Measurements from ENCODE around the gene DDIT3.

The DDIT3 gene

DNA sequence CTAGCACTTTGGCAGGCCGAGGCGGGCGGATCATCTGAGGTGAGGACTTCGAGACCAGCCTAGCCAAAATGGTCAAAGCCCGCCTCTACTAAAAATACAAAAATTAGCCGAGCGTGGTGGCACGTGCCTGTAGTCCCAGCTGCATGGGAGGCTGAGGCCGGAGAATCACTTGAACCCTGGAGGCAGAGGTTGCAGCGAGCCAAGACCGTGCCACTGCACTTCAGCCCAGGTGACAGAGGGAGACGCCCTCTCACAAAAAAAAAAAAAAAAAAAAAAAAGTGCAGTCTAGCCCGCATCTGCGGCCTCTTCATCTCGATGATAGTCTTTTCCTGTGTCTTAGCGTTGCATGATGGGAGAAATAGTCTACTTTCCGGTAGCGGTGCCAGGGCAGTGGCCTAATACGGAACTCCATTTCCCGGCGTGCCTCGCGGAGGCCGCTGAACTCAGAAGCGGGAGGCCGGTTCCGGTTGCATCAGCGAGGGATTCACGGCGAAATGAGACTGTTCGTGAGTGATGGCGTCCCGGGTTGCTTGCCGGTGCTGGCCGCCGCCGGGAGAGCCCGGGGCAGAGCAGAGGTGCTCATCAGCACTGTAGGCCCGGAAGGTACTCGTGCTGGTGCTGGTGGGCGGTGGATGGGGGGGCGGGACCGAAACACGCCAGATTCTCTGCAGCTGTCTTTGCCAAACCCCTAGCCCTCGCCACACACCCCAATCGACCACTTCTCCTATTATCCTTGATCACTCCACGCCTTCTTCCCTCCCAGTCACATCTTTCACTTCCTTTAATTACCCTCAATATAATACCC lies 32.5 kb downstream of the DDIT3 start, which contains the start of gene MARS1:
Gene MARS1 (plus strand): TSS at position 472 of the 805 bp plus-strand sequence. CDS start 23 bp downstream, at position 495.
- in situ Hi-C loops (cut with HindIII; ENCODE audit: low sequenced_read_pairs): no loop called here

- in situ Hi-C loops (cut with HindIII; ENCODE audit: low sequenced_read_pairs): no loop called here
These were observed 33.2 kb downstream of the DDIT3 start for GRCh38 chr12:57487055-57487596.

- in situ Hi-C loops (cut with HindIII; ENCODE audit: low sequenced_read_pairs): no loop called here
These were observed 34.6 kb downstream of the DDIT3 start for GRCh38 chr12:57485695-57486094.

- in situ Hi-C loops (cut with HindIII; ENCODE audit: low sequenced_read_pairs): no loop called here
These were observed 36.8 kb downstream of the DDIT3 start for GRCh38 chr12:57483466-57483865.

- in situ Hi-C loops (cut with HindIII; ENCODE audit: low sequenced_read_pairs): no loop called here
These were observed 38.6 kb downstream of the DDIT3 start for GRCh38 chr12:57481671-57482070.

GRCh38 chr12:57479376-57480115 lies 40.8 kb downstream of the DDIT3 start, which contains the start of gene ARHGAP9:
TSS of gene ARHGAP9 (minus strand) at chr12:57479866. CDS start at chr12:57479406, 460 bp downstream.
- in situ Hi-C loops (cut with HindIII; ENCODE audit: low sequenced_read_pairs): no loop called here

DNA sequence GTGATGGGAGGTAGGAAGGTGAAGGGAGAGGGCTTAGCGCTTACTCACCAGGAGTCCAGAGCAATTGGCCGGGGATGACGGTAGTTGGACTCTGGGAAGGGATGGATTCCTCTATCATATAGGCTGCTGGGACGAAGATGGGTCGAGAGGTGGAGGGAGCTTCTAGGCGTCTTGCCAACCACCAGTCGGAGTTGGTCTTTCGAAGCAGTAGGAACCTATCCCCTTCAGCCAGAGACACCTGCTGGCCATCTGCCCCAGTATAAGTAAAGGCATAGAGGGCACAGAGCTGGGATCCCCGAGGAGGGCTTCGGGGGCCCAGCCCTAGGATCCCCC lies 41.3 kb downstream of the DDIT3 start:
- in situ Hi-C loops (cut with HindIII; ENCODE audit: low sequenced_read_pairs): no loop called here

GRCh38 chr12:57477710-57478681 lies 42.3 kb downstream of the DDIT3 start:
- in situ Hi-C loops (cut with HindIII; ENCODE audit: low sequenced_read_pairs): no loop called here

- in situ Hi-C loops (cut with HindIII; ENCODE audit: low sequenced_read_pairs): no loop called here
These were observed 43.2 kb downstream of the DDIT3 start for GRCh38 chr12:57476993-57477709.

DNA sequence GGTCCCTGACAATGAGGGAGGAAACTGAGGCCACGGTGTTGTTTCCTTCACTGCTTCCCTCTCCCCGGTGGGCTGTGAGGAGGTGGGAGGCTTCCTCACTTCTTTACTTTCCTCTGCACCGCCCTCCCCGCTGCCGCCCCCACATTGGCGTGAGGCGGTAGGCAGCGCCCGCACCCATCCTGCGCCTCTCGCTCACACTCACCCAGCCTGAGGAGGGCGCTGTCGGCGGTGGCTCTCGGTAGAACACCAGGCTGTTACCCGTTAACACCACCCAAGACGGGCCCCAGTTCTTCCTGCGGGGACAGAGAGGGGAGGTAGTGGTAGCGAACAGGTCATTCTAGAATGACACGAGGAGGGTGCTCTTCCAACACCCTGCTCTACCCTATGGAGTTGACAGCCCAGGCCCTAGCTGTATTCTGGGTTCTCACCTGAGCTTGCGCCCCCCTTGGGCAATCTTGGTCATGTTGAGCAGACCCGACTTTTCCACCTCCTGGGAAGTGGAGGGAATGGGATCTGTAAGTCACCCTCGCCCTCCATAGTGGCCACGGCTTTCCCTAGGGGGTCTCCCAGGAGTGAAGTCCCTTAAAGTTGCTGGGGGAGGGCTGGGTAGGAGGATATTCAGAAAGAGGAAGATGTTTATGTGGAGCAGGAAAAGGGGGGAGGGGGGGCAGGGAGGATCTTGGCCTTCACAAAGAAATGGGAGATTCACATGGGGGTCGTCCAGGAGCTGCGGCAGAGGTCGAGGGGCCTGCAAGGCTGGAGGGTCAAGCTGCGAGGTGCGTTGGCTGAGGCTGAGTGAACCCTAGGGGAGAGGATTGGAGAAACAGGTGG lies 43.9 kb downstream of the DDIT3 start:
- in situ Hi-C loops (cut with HindIII; ENCODE audit: low sequenced_read_pairs): no loop called here

- in situ Hi-C loops (cut with HindIII; ENCODE audit: low sequenced_read_pairs): no loop called here
These were observed 44.8 kb downstream of the DDIT3 start for GRCh38 chr12:57475271-57476161.

GRCh38 chr12:57474862-57475261 lies 45.5 kb downstream of the DDIT3 start:
- in situ Hi-C loops (cut with HindIII; ENCODE audit: low sequenced_read_pairs): no loop called here

GRCh38 chr12:57474430-57474829 lies 45.9 kb downstream of the DDIT3 start:
- in situ Hi-C loops (cut with HindIII; ENCODE audit: low sequenced_read_pairs): no loop called here

- in situ Hi-C loops (cut with HindIII; ENCODE audit: low sequenced_read_pairs): no loop called here
These were observed 46.4 kb downstream of the DDIT3 start for GRCh38 chr12:57473886-57474285.

DNA sequence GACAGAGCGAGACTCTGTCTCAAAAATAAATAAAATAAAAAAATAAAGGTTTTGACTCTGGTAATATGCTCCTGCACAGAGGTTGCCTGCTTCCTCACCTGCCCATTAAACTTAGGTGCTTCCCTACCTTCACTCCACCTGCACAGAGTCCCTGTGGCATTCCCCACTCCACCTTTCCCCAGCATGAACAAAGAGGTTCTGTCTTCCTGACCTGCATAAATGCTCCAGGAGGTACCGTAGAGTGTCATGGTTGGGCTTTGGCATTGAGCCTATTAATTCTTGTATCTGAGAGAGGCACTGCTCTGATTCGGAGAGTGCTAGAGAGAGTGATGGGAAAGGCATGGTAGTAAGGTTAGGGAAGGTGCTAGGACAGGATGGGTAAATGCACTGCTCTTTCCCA lies 46.9 kb downstream of the DDIT3 start:
- in situ Hi-C loops (cut with HindIII; ENCODE audit: low sequenced_read_pairs): no loop called here

GRCh38 chr12:57472391-57472790 lies 47.9 kb downstream of the DDIT3 start:
- in situ Hi-C loops (cut with HindIII; ENCODE audit: low sequenced_read_pairs): no loop called here

DNA sequence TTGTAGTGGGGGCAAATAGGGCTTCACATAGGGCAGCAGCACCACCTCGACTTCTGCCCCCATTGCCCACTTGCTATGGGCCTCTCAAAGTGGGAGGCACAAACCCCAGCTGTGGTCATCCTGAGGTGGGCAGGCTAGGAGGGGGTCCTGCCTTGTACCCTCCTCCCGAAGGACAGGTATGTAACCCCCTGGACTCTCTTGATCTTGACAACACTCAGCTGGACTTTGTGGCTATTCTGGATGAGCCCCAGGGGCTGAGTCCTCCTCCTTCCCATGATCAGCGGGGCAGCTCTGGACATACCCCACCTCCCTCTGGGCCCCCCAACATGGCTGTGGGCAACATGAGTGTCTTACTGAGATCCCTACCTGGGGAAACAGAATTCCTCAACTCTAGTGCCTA lies 48.7 kb downstream of the DDIT3 start:
- in situ Hi-C loops (cut with HindIII; ENCODE audit: low sequenced_read_pairs): no loop called here

GRCh38 chr12:57470970-57471656 lies 49.2 kb downstream of the DDIT3 start:
- in situ Hi-C loops (cut with HindIII; ENCODE audit: low sequenced_read_pairs): no loop called here

Data from DLD1 (cell line).